ENCODE data around the gene RTP2. TPM values are rescaled to one million over a fixed set of nuclear protein-coding genes. Genes with fewer than 3 reads are reported as not detected.

RTP2 gene
- total RNA-seq, 2 experiments from 2014 or later: not detected

- CTCF ChIA-PET: interaction anchor here (1.0 kb wide), 1 partner anchor 10 kb away, joined by 3 read pairs; no protein-coding TSS in a partner anchor
- no peak for ATAC-seq
Measured at GRCh38 chr3:187725224-187725623, 22.9 kb upstream of the RTP2 start.

DNA sequence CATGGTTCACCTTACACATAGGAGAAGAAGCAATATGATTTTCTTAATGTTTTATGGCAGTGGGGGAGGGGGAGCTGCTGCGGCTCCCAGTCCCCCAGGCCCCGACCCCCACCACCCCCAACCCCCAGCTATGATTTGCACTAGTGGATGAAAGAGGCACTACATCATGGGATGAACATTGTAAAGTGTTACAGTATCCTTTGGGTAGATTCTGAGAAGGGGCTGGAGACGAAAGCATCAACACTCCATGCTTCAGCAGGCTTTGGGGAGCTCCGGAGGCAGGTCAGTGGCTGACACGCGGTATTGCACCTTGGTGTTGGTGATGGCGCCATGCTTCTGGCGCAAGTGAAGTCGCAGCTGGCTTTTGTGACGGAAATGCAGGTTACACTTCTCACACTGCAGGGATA lies 19.9 kb upstream of the RTP2 start:
- TF ChIP-seq, protein P1, sequence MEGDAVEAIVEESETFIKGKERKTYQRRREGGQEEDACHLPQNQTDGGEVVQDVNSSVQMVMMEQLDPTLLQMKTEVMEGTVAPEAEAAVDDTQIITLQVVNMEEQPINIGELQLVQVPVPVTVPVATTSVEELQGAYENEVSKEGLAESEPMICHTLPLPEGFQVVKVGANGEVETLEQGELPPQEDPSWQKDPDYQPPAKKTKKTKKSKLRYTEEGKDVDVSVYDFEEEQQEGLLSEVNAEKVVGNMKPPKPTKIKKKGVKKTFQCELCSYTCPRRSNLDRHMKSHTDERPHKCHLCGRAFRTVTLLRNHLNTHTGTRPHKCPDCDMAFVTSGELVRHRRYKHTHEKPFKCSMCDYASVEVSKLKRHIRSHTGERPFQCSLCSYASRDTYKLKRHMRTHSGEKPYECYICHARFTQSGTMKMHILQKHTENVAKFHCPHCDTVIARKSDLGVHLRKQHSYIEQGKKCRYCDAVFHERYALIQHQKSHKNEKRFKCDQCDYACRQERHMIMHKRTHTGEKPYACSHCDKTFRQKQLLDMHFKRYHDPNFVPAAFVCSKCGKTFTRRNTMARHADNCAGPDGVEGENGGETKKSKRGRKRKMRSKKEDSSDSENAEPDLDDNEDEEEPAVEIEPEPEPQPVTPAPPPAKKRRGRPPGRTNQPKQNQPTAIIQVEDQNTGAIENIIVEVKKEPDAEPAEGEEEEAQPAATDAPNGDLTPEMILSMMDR (IDR thresholded peaks at IDR 0.05): no peak
- CTCF ChIA-PET: interaction anchor here (0.9 to 1.5 kb wide), 5 partner anchors 8 to 1233 kb away, joined by 3 to 7 read pairs (median 3); no protein-coding TSS in a partner anchor
- intact Hi-C loops (cut with micrococcal nuclease): no loop called here
- Mint-ChIP-seq H3K27me3 (no peaks in the 10 kb centered on the region), H3K9me3 (no peaks in the 10 kb centered on the region), H3K36me3 (ENCODE audit: low read depth) (peaks cover 13% of the 10 kb centered on the region), H3K27ac (no peak overlapping the region), H3K4me1 (ENCODE audit: low read depth) (no peaks in the 10 kb centered on the region), H3K4me3 (no peak overlapping the region)
- POLR2A ChIA-PET: interaction anchor here (0.6 kb wide), 1 partner anchor 266 kb away, joined by 3 read pairs; no protein-coding TSS in a partner anchor
- DNase-seq (no peak), ATAC-seq (no peak)

More at GRCh38 chr3:187725224-187725623, 22.9 kb upstream of the RTP2 start:
- H3K4me3 Mint-ChIP-seq: no peak overlapping the region
- H3K9me3 Mint-ChIP-seq: no peaks in the 10 kb centered on the region
- H3K27ac Mint-ChIP-seq: no peak overlapping the region
- POLR2A ChIA-PET: no interaction called here
- peaks cover 24% of the 10 kb centered on the region for H3K36me3 Mint-ChIP-seq (ENCODE audit: low read depth)
- no peaks in the 10 kb centered on the region for H3K4me1 Mint-ChIP-seq (ENCODE audit: low read depth)
- H3K27me3 Mint-ChIP-seq: no peaks in the 10 kb centered on the region
- DNase-seq: no peak
- intact Hi-C loops (cut with micrococcal nuclease): no loop called here
- TF ChIP-seq, protein P1 (IDR thresholded peaks at IDR 0.05): no peak

GRCh38 chr3:187721055-187721454 lies 18.7 kb upstream of the RTP2 start:
- ATAC-seq (no peak), DNase-seq (no peak)
- H3K9me3 Mint-ChIP-seq: no peaks in the 10 kb centered on the region
- H3K36me3 Mint-ChIP-seq (ENCODE audit: low read depth): peaks cover 11% of the 10 kb centered on the region
- no peaks in the 10 kb centered on the region for H3K4me1 Mint-ChIP-seq (ENCODE audit: low read depth)
- CTCF ChIA-PET: interaction anchor here (1.3 to 10.3 kb wide), 3 partner anchors 41 to 403 kb away, joined by 5 to 118 read pairs (median 6); no protein-coding TSS in a partner anchor
- no peak overlapping the region for H3K27ac Mint-ChIP-seq
- intact Hi-C loops (cut with micrococcal nuclease): no loop called here
- POLR2A ChIA-PET: no interaction called here
- TF ChIP-seq, protein P1 (IDR thresholded peaks at IDR 0.05): no peak
- H3K4me3 Mint-ChIP-seq: no peak overlapping the region
- H3K27me3 Mint-ChIP-seq: no peaks in the 10 kb centered on the region

- Mint-ChIP-seq H3K4me3 (no peak overlapping the region), H3K27me3 (no peaks in the 10 kb centered on the region), H3K27ac (no peak overlapping the region), H3K9me3 (no peaks in the 10 kb centered on the region), H3K36me3 (ENCODE audit: low read depth) (peaks cover 10% of the 10 kb centered on the region), H3K4me1 (ENCODE audit: low read depth) (no peaks in the 10 kb centered on the region)
- intact Hi-C loops (cut with micrococcal nuclease): no loop called here
- no peak for ATAC-seq
- POLR2A ChIA-PET: no interaction called here
- CTCF ChIA-PET: interaction anchor here (0.9 to 10.3 kb wide), 7 partner anchors 14 to 1235 kb away, joined by 3 to 118 read pairs (median 5); partner anchors contain the start of gene RTP2
- TF ChIP-seq, protein P1 (IDR thresholded peaks at IDR 0.05): no peak
- DNase-seq: no peak
Measured at GRCh38 chr3:187720337-187720670, 17.9 kb upstream of the RTP2 start.

DNA sequence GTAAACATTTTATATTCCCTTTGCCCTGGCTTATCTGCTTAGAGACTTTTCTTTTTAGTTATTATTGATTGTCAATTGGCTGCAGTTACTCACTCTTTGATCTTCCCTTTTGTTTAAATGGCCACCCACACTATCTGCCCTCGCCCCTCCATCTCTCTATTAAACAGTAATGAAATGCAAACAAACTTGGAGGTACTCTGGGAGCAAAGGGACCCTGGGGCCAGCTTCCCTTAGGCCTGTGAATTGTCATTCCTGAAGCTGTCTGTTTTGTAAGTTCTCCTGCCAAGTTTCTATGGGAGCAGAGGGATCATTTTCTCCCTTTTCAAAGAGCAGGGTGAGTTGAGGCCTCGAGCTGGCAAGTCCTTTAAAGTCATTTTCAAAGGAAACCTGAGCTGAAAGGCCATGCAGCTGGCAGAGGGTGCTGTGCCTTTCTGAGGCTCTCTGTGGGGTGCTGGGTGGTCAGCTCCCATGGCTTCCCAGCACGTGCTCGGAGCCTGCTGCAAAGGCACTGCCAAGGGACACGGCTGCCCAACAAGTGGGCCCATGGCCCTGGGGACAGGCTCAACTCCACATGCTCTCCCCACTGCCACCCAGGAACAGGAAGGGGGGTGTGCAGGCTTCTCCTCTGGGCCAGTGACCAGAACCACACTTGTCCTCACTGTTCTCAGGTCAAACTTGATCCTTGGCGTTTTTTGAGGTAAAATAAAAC lies 17.4 kb upstream of the RTP2 start:
- CTCF ChIA-PET: interaction anchor here (0.9 to 10.3 kb wide), 9 partner anchors 14 to 1235 kb away, joined by 3 to 118 read pairs (median 5); partner anchors contain the start of gene RTP2
- H3K4me1 Mint-ChIP-seq (ENCODE audit: low read depth): no peaks in the 10 kb centered on the region
- POLR2A ChIA-PET: no interaction called here

More for the DNA sequence above, 17.4 kb upstream of the RTP2 start:
- DNase-seq (no peak), ATAC-seq (no peak)
- no peaks in the 10 kb centered on the region for H3K9me3 Mint-ChIP-seq
- peaks cover 7% of the 10 kb centered on the region for H3K36me3 Mint-ChIP-seq (ENCODE audit: low read depth)
- TF ChIP-seq, protein P1 (IDR thresholded peaks at IDR 0.05): no peak
- no peaks in the 10 kb centered on the region for H3K27me3 Mint-ChIP-seq
- H3K4me3 Mint-ChIP-seq: no peak overlapping the region
- no peak overlapping the region for H3K27ac Mint-ChIP-seq
- intact Hi-C loops (cut with micrococcal nuclease): loop anchor here (10.0 kb wide), 1 partner anchor 105 kb away; no protein-coding TSS in a partner anchor

Measured in activated CD8-positive, alpha-beta T cell treated with anti-CD3 and anti-CD28 coated beads for 36 hours (primary cell).